ENCODE data around the gene HAPLN1.

Gene HAPLN1

DNA sequence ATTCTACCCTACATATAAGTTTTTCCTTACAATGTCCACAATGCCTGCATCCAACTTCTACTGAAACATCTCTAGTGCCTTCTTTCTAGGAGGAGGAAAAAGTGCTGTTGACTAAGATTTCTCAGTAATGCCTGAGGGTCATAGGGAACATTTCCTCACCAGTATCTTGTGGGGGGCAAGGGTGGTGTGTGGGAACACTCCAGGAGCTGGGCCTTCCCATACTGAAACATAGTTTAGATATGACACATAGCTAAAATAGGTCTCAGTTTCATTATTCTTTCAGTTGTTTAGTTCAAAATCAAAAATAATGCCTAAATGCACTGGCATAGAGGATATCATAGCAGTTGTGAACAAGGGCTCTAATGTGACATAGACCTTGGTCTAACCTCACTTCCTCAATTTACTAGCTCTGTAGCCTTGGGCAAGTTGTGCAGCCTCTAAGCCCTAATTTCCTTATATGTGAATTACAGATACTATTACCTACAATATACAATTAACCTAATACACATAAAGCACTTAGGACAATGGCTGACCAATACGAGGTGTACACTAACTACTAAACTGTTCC lies 66.1 kb downstream of the HAPLN1 start:
- Histone ChIP-seq H3K9me3 (ENCODE audit: severe bottlenecking) (no peaks in the 10 kb centered on the region), H3K4me3 (ENCODE audit: low read depth, low read length) (no peak overlapping the region), H3K27me3 (ENCODE audit: insufficient read depth, low read depth, severe bottlenecking) (no peaks in the 10 kb centered on the region), H3K36me3 (no peaks in the 10 kb centered on the region), H3K27ac (no peak overlapping the region)
- TF ChIP-seq, protein P1, sequence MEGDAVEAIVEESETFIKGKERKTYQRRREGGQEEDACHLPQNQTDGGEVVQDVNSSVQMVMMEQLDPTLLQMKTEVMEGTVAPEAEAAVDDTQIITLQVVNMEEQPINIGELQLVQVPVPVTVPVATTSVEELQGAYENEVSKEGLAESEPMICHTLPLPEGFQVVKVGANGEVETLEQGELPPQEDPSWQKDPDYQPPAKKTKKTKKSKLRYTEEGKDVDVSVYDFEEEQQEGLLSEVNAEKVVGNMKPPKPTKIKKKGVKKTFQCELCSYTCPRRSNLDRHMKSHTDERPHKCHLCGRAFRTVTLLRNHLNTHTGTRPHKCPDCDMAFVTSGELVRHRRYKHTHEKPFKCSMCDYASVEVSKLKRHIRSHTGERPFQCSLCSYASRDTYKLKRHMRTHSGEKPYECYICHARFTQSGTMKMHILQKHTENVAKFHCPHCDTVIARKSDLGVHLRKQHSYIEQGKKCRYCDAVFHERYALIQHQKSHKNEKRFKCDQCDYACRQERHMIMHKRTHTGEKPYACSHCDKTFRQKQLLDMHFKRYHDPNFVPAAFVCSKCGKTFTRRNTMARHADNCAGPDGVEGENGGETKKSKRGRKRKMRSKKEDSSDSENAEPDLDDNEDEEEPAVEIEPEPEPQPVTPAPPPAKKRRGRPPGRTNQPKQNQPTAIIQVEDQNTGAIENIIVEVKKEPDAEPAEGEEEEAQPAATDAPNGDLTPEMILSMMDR (IDR thresholded peaks at IDR 0.05; ENCODE audit: low read depth, low read length) = no peak
- DNase-seq = no peak

DNA sequence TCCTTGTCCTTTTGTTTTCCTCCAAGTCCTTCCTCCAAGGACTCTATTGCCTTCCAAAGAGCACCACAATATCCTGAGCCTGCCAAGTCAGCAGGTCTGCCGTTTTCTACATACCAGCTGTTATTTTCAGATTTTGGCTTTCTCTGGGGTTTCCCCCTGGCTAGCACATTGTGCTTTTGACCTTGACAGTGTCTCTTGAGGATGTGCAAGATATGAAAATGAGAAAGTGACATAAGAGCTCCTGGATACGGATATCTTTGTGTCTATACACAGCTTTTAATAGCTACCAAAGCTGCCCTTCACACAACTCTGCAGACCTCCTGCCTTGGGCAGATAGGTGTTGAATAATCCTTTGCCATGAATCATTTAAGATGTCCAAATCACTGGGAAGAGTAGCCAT lies 67.0 kb downstream of the HAPLN1 start:
- no peaks in the 10 kb centered on the region for H3K36me3 ChIP-seq
- TF ChIP-seq, protein P1 (IDR thresholded peaks at IDR 0.05; ENCODE audit: low read depth, low read length) = no peak
- no peak overlapping the region for H3K27ac ChIP-seq
- DNase-seq = no peak
- no peak overlapping the region for H3K4me3 ChIP-seq (ENCODE audit: low read depth, low read length)
- H3K9me3 ChIP-seq (ENCODE audit: severe bottlenecking) = no peaks in the 10 kb centered on the region
- H3K27me3 ChIP-seq (ENCODE audit: insufficient read depth, low read depth, severe bottlenecking) = no peaks in the 10 kb centered on the region

DNA sequence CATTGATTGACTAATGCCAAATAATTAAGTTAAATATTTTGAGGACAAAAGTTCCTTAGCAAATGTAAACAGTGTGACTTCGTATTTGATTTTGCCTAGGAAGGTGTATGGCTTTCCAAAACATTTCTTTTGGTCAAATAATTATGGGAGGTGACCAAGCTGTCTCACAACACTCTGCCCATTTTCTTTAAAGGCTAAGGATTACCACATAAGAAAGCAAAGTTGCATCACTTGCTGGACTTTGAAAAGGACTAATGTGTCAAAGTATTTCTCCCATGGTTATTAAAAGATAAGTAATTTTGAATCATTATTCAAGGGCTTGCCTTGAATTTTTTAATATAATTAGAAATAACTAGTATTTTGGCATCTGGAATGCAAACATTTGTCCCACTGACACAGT lies 74.7 kb downstream of the HAPLN1 start:
- H3K27me3 ChIP-seq (ENCODE audit: insufficient read depth, low read depth, severe bottlenecking) = no peaks in the 10 kb centered on the region
- no peaks in the 10 kb centered on the region for H3K36me3 ChIP-seq
- H3K9me3 ChIP-seq (ENCODE audit: severe bottlenecking) = no peaks in the 10 kb centered on the region
- DNase-seq = no peak
- no peak overlapping the region for H3K4me3 ChIP-seq (ENCODE audit: low read depth, low read length)
- no peak overlapping the region for H3K27ac ChIP-seq
- TF ChIP-seq, protein P1 (IDR thresholded peaks at IDR 0.05; ENCODE audit: low read depth, low read length) = no peak

DNA sequence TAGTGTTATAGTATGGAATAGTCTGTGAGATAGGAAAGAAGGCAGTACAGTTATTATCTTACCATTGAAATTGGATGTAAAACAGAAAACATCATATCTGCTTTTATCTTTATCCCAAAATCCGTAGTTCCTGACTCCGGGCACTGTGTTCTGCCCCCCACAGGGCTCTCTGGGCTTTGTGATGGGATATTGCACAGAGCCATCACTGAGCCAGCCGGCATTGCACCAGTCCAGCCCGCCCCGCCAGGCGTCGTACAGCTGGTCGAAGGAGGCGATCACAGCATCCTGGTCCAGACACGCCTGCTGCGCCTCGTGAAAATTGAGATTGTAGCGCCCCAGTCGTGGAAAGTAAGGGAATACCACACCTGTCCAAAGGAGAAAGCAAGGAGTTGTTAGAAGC lies 76.4 kb downstream of the HAPLN1 start:
- no peak overlapping the region for H3K27ac ChIP-seq
- no peak for DNase-seq
- no peaks in the 10 kb centered on the region for H3K36me3 ChIP-seq
- no peaks in the 10 kb centered on the region for H3K9me3 ChIP-seq (ENCODE audit: severe bottlenecking)
- no peaks in the 10 kb centered on the region for H3K27me3 ChIP-seq (ENCODE audit: insufficient read depth, low read depth, severe bottlenecking)
- TF ChIP-seq, protein P1 (IDR thresholded peaks at IDR 0.05; ENCODE audit: low read depth, low read length) = no peak
- no peak overlapping the region for H3K4me3 ChIP-seq (ENCODE audit: low read depth, low read length)

DNA sequence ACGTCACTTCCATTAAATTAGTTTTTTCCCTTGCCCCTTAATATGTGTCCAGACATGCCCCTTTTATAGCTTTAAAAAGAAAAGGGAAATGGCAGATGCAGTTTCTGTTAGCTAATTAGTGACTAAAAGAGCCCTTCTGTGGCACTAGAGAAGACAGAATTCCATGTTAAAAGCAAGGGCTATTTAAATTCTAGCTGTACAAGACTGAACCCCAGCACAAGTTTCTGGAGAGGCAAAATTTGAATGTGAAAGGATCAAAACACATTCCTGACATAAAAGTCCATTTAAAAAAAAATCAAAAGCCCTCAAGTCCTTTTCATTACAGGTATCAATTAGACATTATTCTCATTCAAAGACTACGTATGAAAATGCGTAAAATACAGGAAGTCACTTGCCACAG lies 78.7 kb downstream of the HAPLN1 start:
- Histone ChIP-seq H3K36me3 (no peaks in the 10 kb centered on the region), H3K4me3 (ENCODE audit: low read depth, low read length) (no peak overlapping the region), H3K9me3 (ENCODE audit: severe bottlenecking) (no peaks in the 10 kb centered on the region), H3K27me3 (ENCODE audit: insufficient read depth, low read depth, severe bottlenecking) (no peaks in the 10 kb centered on the region), H3K27ac (no peak overlapping the region)
- TF ChIP-seq, protein P1 (IDR thresholded peaks at IDR 0.05; ENCODE audit: low read depth, low read length) = no peak
- no peak for DNase-seq

DNA sequence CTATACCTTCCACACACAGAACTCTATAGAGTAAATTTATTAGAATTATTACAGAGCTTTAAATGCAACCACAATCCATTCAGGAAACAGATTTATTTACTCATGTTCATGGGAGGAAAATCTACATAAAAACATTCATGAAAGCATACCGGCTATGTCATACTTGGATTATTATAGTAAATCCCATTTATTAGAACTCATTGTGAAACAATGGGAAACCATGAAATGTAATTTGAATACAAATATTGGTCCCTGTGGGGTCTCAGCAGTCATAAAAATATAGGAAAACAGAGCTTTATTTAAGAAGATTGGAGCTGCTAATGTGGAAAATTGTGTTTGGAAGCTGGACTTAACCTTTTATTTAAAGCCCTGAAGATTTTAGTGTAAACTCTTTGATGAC lies 80.7 kb downstream of the HAPLN1 start:
- TF ChIP-seq, protein P1 (IDR thresholded peaks at IDR 0.05; ENCODE audit: low read depth, low read length) = no peak
- Histone ChIP-seq H3K9me3 (ENCODE audit: severe bottlenecking) (no peaks in the 10 kb centered on the region), H3K27ac (no peak overlapping the region), H3K4me3 (ENCODE audit: low read depth, low read length) (no peak overlapping the region), H3K27me3 (ENCODE audit: insufficient read depth, low read depth, severe bottlenecking) (no peaks in the 10 kb centered on the region), H3K36me3 (no peaks in the 10 kb centered on the region)
- DNase-seq = no peak

All from WERI-Rb-1 (cell line).